HCT116 (cell line): ENCODE data around the gene BPIFB6. TPM values are rescaled to one million over a fixed set of nuclear protein-coding genes. Genes with fewer than 3 reads are reported as not detected.

Experiments
- ATAC-seq: fragments of 200-7000 bp; cut with Tn5 transposase; 2 replicates; pipeline ENCODE4 v1.9.1; 2020; ENCODE audit warnings: mild to moderate bottlenecking, moderate library complexity
- BruUV-seq: library from RNA; stranded (reverse); fragments of 400-500 nt; replicated peaks from 2 replicates; lab custom pipeline; 2021; lab: Mats Ljungman, UMichigan
- CTCF ChIA-PET: fragments of 300-600 bp; sonication (Branson Sonifier 250); formaldehyde crosslinking; loops from one replicate; lab custom pipeline; 2021; ENCODE audit warnings: antibody characterized with exemption; lab: Charles Lee
- POLR2A ChIA-PET: fragments of 300-600, 350-600 bp; sonication (Branson Sonifier 250); formaldehyde crosslinking; loops from one replicate; lab custom pipeline; 2021; ENCODE audit warnings: antibody characterized with exemption; lab: Charles Lee
- RAD21 ChIA-PET, 2 experiments: fragments of 300-600 bp; sonication (Branson Sonifier 250); formaldehyde crosslinking; loops; one replicate each; lab custom pipeline; 2023; ENCODE audit warnings: low total read pairs in 2 of 2; ENCODE audit not compliant: uncharacterized antibody in 2 of 2, unreplicated experiment in 2 of 2, low non-redundant PET in 1 of 2; lab: Charles Lee
- DNase-seq: peaks from one replicate; pipeline ENCODE4 v3.0.0-alpha.2; 2010; ENCODE audit warnings: low read depth, low spot score
- H2AFZ ChIP-seq: fragments of 200-600 bp; shearing (Covaris generic), sonication (generic); 2 replicates; pipeline ENCODE4 v1.6.1; 2017; ENCODE audit warnings: low read depth, mixed run types, mixed read lengths, antibody characterized with exemption, low read length; ENCODE audit not compliant: poor library complexity, severe bottlenecking
- H3K27ac ChIP-seq: 2 replicates; pipeline ENCODE4 v1.5.1; 2012; ENCODE audit warnings: low read depth, low read length
- H3K27me3 ChIP-seq: fragments of 200-600 bp; sonication (generic); 2 replicates; pipeline ENCODE4 v1.6.1; 2016; ENCODE audit warnings: mixed run types, low read length, mixed read lengths; ENCODE audit not compliant: insufficient read depth
- H3K36me3 ChIP-seq, 2 experiments: fragments of 200-500 bp in 1 of 2; fragments of 200-600 bp in 1 of 2; sonication (Bioruptor generic) in 1 of 2; sonication (generic) in 1 of 2; 2 replicates each; pipeline versions ENCODE4 v1.5.1 to v1.6.1; 2014 to 2016; ENCODE audit warnings: low read length in 2 of 2, inconsistent platforms in 1 of 2, mixed read lengths in 1 of 2, mixed run types in 1 of 2; ENCODE audit not compliant: insufficient read depth in 2 of 2, control insufficient read depth in 1 of 2
- H3K4me1 ChIP-seq, 2 experiments: fragments of 200-600 bp in 1 of 2; sonication (generic) in 1 of 2; 2 replicates each; pipeline versions ENCODE4 v1.5.1 to v1.6.1; 2012 to 2017; ENCODE audit warnings: low read length in 2 of 2, inconsistent platforms in 1 of 2, mild to moderate bottlenecking in 1 of 2, mixed read lengths in 1 of 2, mixed run types in 1 of 2, moderate library complexity in 1 of 2; ENCODE audit not compliant: insufficient read depth in 2 of 2, control insufficient read depth in 1 of 2
- H3K4me2 ChIP-seq: fragments of 200-600 bp; sonication (generic); 2 replicates; pipeline ENCODE4 v1.6.1; 2017; ENCODE audit warnings: mixed run types, low read length, mixed read lengths
- H3K4me3 ChIP-seq, 2 experiments: fragments of 200-600 bp in 1 of 2; sonication (generic) in 1 of 2; replicated peaks in 1 of 2; 2 replicates each; pipeline ENCODE4 v1.5.1; 2011 to 2016; ENCODE audit warnings: low read length in 2 of 2, control low read depth in 1 of 2, low read depth in 1 of 2, mild to moderate bottlenecking in 1 of 2, mixed read lengths in 1 of 2, mixed run types in 1 of 2
- H3K79me2 ChIP-seq: fragments of 200-600 bp; sonication (generic); 2 replicates; pipeline ENCODE4 v1.6.1; 2017; ENCODE audit warnings: mild to moderate bottlenecking, mixed run types, low read length, moderate library complexity, mixed read lengths; ENCODE audit not compliant: insufficient read depth
- H3K9ac ChIP-seq: fragments of 200-600 bp; sonication (generic); 2 replicates; pipeline ENCODE4 v1.6.1; 2016; ENCODE audit warnings: low read length, mixed read lengths
- H3K9me2 ChIP-seq: fragments of 200-600 bp; sonication (generic), shearing (Covaris generic); 2 replicates; pipeline ENCODE4 v1.6.1; 2017; ENCODE audit warnings: mixed run types, mild to moderate bottlenecking, moderate library complexity; ENCODE audit not compliant: insufficient read depth
- H3K9me3 ChIP-seq, 2 experiments: fragments of 200-500 bp in 1 of 2; fragments of 200-600 bp in 1 of 2; sonication (Bioruptor generic) in 1 of 2; sonication (generic) in 1 of 2; 2 replicates each; pipeline ENCODE4 v1.6.1; 2014 to 2017; ENCODE audit warnings: low read length in 2 of 2, mixed read lengths in 2 of 2, inconsistent platforms in 1 of 2, low read depth in 1 of 2, mild to moderate bottlenecking in 1 of 2, mixed run types in 1 of 2, moderate library complexity in 1 of 2; ENCODE audit not compliant: control insufficient read depth in 1 of 2, insufficient read depth in 1 of 2
- H4K20me1 ChIP-seq: fragments of 200-600 bp; sonication (generic), shearing (Covaris generic); 2 replicates; pipeline ENCODE4 v1.6.1; 2017; ENCODE audit warnings: mixed run types, mild to moderate bottlenecking, moderate library complexity; ENCODE audit not compliant: insufficient read depth
- CBX3 ChIP-seq: IDR thresholded peaks from 2 replicates; pipeline ENCODE4 v1.6.1; 2012; ENCODE audit warnings: low read depth
- EZH2phosphoT487 ChIP-seq: fragments of 200-600 bp; IDR thresholded peaks from 2 replicates; pipeline ENCODE4 v1.6.1; 2018; ENCODE audit warnings: antibody characterized with exemption, borderline replicate concordance
- FOSL1 ChIP-seq: IDR thresholded peaks from 2 replicates; pipeline ENCODE4 v1.6.1; 2012; ENCODE audit warnings: low read depth
- JUND ChIP-seq: IDR thresholded peaks from 2 replicates; pipeline ENCODE4 v1.6.1; 2012
- POLR2AphosphoS5 ChIP-seq: IDR thresholded peaks from 2 replicates; pipeline ENCODE4 v1.6.1; 2011; ENCODE audit warnings: mild to moderate bottlenecking, low read depth, low read length, moderate library complexity
- REST ChIP-seq: IDR thresholded peaks from 2 replicates; pipeline ENCODE4 v1.6.1; 2012; ENCODE audit warnings: low read depth
- SIN3A ChIP-seq: IDR thresholded peaks from 2 replicates; pipeline ENCODE4 v1.6.1; 2012; ENCODE audit warnings: low read depth
- ZFX ChIP-seq: fragments of 450-650 bp; IDR thresholded peaks from 2 replicates; pipeline ENCODE4 v1.6.1; 2017
- intact Hi-C: fragments of 100-400 bp; cut with micrococcal nuclease; formaldehyde crosslinking; loops from 2 replicates; pipeline ENCODE4 v1.10.0; 2022
- total RNA-seq: library from RNA; stranded (reverse); gene quantifications from one replicate; pipeline ENCODE4 v1.2.1, GENCODE V29; 2021; ENCODE audit not compliant: unreplicated experiment

Gene BPIFB6
- total RNA-seq, 1 experiment from 2014 or later = not detected

GRCh38 chr20:33025318-33025876 lies 6.1 kb upstream of the BPIFB6 start:
- no peaks in the 10 kb centered on the region for H3K4me1 ChIP-seq
- CTCF ChIA-PET = no interaction called here

GRCh38 chr20:33026072-33026778 lies 5.2 kb upstream of the BPIFB6 start:
- RAD21 ChIA-PET = no interaction called here

More at GRCh38 chr20:33025318-33025876, 6.1 kb upstream of the BPIFB6 start:
- Histone ChIP-seq H3K9ac (no peak overlapping the region), H3K4me3 (no peak overlapping the region), H3K27me3 (peaks cover 29% of the 10 kb centered on the region; the same call in 1 of the 2 replicates), H2AFZ (no peak overlapping the region), H3K79me2 (no peaks in the 10 kb centered on the region), H4K20me1 (no peaks in the 10 kb centered on the region), H3K9me3 (no peaks in the 10 kb centered on the region; a peak in 1 of 4 replicates), H3K9me2 (no peaks in the 10 kb centered on the region), H3K4me2 (no peak overlapping the region), H3K27ac (no peak overlapping the region), H3K36me3 (no peaks in the 10 kb centered on the region)
- ATAC-seq (no peak), DNase-seq (no peak)
- intact Hi-C loops = no loop called here
- ChIA-PET POLR2A (no interaction called here), RAD21 (no interaction called here)
- TF ChIP-seq CBX3 (no peak), FOSL1 (no peak), POLR2AphosphoS5 (no peak), EZH2phosphoT487 (no peak)
- BruUV-seq = no TSS peak

More at GRCh38 chr20:33026072-33026778, 5.2 kb upstream of the BPIFB6 start:
- no peak for ATAC-seq
- Histone ChIP-seq H3K79me2 (no peaks in the 10 kb centered on the region), H3K27ac (no peak overlapping the region), H3K4me2 (no peak overlapping the region), H3K9me3 (no peaks in the 10 kb centered on the region; a peak in 1 of 4 replicates), H3K9ac (no peak overlapping the region), H4K20me1 (no peaks in the 10 kb centered on the region), H3K36me3 (no peaks in the 10 kb centered on the region), H3K4me1 (no peaks in the 10 kb centered on the region), H3K27me3 (peaks cover 29% of the 10 kb centered on the region; the same call in 1 of the 2 replicates), H2AFZ (no peak overlapping the region), H3K4me3 (no peak overlapping the region), H3K9me2 (no peaks in the 10 kb centered on the region)
- BruUV-seq = no TSS peak
- intact Hi-C loops = no loop called here
- no peak for DNase-seq
- POLR2A ChIA-PET = no interaction called here
- CTCF ChIA-PET = no interaction called here
- TF ChIP-seq REST (no peak), JUND (no peak), SIN3A (no peak), POLR2AphosphoS5 (no peak), ZFX (no peak)
